GDM1 (cell line): ENCODE measurements around the gene DCP1B.

ENCODE experiments used
- DNase-seq: peaks from one replicate; lab custom pipeline; 2025; lab: John Stamatoyannopoulos, UW

DCP1B gene

DNA sequence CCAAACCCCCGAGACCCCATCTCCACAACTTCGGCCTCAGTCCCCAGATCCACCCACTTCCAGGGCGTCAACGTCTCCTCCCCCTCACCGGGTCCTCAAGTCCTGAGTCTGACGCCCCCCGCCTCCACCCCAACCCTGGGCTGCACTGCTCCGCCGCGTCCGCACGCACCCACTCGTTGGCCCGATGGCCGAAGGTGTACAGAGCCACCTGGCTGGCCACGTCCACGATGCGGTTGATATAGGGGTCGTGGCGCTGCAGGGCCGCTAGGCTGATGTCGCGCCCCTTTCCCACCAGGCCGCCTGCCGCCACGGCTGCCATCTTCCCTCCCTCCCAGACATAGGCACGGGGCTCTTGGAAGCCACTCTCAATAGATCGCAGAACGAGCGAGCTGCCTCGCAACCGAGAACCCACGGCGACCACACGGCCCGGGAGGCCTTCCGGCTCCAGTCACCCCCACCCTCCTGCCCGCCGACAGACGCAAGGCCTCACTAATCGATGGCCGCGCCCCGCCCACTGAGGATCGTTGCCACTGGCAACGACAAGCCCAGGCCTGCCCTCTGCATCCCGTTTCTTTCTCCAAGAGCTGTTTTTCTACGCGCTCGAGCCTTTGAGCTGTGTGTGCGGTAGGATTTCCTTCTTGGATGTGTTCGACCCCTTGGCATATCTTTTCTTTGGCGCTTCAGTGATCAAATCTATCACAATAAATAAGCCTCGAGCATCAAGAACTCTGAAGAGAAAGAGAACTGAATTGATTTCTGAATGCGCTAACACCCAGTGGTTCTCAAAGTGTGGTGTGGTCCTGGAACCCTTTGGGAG, at the start of gene DCP1B:
TSS of gene DCP1B (minus strand) at position 345 of the 817 bp plus-strand sequence. CDS start at position 319, 26 bp downstream.
- DNase-seq = peak; percentile 97

DNA sequence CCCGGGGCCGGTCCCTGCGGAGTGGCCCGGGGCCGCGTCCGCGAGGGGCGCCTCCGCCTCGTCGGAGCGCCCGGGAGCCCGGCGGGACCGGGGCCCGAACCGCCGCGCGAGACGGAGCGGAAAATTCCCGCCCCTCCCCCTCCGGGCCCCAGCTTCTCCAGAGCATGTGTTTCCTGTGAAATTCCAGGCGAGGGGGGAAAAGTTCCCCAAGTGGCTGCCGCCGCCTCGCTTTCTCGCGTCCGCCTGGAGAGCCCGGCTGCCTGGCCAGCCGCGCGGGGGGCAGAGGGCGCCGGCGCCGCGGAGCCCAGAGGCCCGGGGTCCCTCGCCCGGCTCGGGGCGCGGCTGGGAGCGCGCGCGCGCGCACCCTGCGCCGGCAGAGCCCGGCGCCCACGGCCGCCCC, 49.4 kb upstream of the DCP1B start:
- DNase-seq = no peak

DNA sequence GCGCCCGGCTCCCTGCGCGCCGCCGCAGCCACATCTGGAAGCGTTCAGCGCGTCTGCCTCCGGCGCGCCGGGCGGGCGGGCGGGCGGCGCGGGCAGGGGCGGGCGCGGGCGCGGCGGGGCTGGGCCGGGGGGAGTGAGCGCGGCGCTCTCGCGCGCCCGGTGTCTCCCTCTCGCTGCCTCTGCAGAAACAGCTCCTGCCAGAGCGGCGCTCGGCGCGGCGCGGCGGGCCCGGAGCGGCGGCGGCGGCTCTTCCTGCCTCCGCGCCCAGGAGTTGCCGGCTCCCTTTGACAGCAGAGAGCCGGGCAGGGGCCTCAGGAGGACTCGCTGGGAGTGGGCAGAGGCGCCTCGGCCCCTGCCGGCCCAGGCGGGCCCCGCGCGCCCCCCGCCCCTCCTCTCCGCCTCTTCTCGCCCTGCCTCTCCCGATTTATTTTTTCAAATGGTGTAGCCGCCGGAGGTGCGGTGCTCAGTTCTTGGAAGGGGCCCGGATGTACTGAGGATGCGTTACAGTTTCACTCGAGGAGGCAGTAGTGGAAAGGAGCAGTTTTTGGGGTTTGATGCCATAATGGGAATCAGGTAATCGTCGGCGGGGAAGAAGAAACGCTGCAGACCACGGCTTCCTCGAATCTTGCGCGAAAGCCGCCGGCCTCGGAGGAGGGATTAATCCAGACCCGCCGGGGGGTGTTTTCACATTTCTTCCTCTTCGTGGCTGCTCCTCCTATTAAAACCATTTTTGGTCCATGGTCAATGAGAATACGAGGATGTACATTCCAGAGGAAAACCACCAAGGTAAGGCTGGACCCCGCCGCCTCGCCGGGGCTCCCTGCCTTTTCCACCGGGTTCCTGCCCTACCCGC, 48.8 kb upstream of the DCP1B start, which contains the start of gene CACNA1C:
TSS of gene CACNA1C (plus strand) at position 162 of the 853 bp plus-strand sequence. CDS start at position 738, 576 bp downstream.
- peak; percentile 23 for DNase-seq

DNA sequence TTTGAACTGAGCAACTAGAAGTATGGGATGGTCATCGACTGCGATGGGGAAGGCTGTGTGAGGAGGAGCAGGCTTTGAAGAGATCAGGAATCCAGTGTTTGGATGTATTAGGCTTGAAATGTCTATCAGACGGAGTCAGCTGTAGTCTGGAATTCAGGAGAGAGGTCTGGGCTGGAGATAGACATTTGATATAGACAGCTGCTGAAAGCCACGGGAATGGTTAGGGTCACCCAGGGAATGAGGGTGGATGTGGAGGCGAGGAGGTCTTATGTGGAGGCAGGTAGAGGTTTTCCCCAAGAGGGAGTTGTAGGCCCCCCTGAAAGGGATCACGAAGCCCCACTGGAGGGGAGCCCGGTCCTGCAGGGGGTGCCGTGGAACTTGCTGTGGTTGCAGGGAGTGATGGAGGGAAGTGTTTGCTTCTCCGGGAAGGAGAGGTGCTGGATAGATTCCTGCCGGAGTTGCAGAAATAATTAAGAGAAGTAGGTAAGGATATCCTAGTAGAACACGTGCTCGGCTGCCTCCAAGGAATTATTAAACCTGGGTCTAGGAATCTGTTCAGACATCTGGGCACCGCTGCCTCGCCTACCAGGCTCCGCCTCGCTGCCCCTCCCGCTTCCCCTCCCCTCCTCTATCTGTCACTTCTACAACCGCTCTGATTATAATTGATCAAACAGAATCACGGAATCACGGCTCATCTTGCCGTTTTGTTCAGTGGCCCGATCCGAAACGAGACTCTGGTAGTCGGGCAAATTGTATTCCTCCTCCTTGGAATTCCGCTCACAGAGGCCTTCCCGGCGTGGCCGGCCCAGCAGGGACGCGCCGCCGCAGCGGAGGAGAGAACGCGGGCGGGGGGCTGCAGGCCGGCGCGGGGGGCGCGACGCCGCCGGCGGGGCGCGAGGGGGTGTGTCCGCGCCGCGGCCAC, 47.7 kb upstream of the DCP1B start:
- DNase-seq = no peak

DNA sequence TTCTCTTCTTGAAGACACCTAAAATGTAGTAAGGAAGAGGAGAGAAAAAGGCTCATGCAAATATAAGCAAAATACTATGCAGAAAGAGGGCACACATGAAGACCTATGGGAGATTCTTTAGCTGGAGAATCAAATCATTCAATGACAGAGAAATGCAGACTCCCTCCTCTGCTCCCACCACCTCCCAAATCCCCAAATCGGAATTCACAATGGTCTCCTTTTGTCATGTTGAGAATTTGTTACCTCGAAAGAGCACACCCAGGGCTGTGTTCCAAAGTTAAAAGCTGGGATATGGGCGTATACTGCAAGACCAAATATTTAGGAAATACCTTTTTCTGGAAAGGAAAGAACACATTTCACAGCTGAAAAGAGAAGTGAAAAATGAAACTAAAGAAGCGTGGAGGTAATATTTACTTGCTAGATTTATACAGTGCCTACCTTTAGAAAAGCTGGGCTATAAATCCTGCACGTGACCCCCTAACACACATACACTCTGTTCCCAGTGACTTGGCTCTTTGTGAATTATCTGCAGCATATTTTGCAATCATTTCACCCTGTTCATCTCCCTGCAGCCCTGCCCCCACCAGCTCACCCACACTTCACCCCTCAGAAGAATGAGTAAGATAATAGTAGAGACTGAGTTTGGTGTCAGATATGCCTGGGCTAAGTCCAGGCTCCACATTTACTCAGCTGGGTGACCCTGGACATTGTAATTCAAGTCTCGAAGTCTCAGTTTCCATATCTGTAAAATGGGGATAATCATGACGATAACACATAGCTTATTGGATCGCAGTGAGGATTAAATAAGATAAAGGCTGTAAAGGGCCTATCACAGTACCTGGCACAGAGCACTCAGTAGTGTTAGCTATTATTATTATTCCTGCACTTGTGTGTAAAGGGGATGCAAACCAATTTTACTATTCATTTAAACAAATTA, 45.6 kb upstream of the DCP1B start:
- DNase-seq = no peak

DNA sequence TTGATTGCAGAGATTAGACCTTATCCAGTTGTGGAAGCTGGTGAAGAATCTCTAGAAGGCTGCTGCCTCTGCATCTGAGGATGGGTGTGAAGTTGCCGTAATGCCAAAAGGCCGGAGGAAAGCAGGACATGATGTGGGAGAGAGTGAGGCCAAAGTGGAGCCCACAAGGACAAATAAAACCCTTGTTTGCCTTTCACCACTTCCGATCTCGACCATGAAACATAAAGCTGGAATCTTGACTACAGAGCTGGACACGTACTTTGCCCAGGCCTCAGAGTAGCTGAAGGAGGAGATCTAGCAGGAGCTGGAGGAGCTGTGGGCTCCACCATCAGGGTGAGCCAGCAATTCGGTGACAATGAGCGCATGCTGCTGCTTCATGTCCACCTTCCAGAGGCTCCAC, 43.5 kb upstream of the DCP1B start:
- DNase-seq = no peak

DNA sequence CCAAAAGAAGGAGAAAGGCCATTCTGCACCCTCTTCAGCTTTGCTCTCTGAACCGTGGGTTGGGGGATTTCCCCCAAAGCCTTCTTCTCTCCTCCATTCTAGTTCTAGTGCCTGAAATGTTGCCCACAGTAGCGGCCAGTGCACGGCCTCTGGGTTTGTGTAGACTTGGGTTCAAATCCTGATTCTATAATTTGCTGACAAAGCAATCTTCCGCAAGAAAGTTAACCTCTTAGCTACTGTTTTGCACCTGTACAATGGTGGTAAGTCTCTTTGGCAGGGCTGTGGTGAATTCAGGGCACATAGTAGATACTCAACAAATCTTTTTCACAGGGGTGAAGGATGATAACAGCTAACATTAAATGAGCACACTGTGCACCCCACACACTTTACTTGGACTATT, 42.7 kb upstream of the DCP1B start:
- no peak for DNase-seq

DNA sequence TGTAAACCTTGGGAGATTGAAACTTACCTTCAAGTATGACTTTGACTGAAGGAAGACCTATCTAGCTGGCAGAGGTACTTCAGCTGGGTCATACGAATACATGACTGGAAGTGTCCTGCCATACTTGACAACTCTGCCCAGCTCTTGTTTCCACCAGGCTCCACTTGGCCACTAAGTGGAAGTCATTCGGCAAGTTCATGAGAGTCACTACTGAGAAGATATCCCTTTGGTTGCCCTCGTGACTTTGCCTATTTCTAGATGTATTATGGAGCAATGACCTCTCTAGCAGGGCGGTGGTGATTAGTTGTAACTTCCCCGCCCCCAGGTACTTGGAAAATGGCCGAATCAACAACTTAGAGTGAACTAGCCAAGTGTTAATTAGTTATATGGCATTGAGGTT, 39.9 kb upstream of the DCP1B start:
- no peak for DNase-seq

DNA sequence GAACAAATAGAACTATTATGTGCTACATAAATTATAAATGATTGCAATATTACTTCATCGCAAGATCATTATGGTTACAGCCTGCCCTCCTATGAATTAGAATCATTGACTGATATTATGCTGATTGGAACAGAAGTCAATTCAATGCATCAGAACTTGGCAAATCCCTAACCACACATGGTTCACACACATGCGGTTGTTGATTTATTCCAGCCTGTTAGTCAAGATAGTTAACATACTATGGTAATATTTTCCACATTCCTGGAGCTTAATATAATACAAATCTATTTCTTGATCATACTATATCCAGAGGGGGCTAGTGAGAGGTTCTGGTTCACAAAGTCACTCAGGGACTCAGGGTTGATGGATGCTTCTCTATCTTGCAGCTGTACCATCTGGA, 38.8 kb upstream of the DCP1B start:
- DNase-seq = no peak

DNA sequence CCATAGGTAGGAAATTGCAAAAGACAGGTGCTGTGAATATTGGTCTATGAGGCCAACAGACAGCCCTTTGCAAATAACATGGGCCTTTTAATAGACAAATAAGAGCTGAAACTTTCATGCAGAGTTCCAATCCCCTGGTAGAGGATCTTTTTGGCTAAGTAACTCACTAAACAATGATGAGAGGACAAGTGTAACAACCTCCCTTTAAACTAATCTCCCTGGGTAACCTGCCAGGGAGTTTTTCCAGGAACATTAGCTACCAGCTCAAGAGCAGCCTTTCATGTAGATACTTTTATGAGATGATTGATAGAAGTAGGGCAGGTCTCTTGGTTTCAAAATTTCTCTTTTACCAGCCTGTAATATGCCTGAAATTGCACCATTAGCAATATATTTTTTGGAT, 34.8 kb upstream of the DCP1B start:
- DNase-seq = no peak

DNA sequence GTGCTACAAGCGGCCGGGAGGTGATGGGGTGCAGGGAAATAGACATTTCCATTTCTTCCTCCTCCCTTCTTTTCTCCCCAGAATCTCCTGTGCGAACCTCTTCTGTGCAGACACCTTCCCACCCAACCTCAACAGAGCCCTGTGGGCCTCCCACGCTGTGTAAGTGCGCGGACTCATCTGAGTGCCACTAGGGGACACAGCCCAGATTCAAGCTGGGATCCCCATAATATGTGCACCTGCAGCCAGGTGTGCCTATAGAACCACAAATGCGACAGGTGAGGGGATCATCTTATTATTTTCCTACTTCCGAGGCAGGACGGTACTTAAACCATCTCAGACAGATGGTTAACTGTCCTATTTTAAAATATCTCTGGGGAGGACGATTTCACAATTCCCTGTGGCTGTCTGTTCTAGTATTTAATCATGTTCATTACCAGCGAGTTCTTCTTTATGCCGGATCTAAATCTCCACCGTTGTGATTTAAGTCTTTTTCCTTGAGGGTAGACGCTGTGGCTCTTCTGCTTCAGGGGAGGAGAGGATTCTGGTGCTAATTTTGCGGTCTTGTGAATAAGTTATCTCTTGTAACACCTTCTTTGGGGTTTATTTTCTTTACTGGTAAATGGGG, 31.3 kb upstream of the DCP1B start:
- no peak for DNase-seq

DNA sequence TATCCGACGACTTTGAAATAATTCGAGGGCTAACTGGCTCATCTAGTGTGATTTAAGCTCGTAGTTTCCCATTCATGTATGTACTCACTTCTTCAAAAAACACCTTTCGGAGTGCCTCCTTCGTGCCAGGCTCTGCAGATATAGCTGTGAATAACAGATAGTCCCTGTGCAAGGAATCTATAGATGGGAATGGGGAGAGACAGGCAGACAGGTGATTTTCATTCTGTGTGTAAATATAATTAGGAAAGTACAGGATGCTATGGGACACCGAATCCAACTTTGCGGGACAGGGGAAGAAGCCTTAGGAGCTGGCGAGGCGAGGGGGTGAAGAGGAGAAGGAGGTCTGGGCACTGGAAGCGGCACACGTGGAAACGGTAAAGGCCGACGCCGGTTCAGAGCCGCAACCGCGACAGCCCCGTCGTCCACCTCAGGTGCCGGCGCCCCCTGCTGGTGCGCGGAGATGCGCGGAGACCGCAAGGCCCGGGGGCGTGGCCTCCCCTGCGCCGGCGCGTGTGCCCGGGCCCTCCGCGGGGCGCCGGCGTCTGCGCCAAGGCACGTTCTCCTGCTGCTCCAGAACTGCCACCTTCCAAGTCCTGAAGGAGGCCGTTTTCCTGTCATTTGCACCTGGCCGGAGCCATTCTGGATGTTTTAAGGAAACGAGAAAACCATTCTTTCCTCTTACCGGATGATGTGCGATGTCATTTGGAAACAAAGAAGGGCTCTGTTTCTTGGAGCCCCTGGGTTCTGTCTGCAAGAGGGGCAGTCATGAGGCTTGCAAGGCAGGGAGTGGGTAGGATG, 30.6 kb upstream of the DCP1B start:
- DNase-seq = peak; percentile 75

DNA sequence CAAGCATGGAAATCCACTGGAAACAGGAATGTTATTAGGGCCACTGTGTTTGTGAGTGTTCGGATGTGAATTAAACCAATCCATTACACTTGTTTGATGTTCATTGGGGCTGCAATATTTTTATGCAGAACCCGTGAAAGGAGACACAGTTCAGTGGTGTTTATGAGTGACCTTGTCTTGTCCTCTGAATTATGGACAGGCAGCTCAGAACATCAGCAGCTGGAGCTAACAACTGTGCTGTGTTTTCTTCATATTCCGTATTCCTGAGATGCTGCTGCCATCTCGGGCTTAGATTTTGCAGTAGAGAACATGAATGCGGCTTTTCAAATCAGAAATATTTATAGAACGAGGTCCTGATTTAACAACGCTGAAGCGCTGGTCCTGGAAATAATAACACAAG, 28.2 kb upstream of the DCP1B start:
- no peak for DNase-seq

DNA sequence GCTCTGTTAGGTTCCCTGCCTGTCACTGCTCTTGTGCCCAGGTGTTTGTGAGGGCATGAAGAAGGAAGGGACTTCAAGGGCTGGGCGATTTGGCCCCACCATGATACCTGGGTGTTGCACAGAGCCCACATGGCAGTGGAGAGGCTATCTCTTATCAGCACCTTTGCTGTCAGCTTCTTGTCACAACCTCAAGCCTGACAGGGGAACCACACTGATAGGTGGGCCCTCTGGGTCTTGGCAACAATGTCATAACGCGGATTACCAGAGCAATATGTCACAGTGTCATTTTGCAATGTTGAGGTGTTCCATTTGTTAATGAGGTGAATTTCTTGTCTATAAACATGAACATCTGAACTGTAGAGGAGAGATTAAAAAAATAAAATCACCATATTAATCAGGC, 25.6 kb upstream of the DCP1B start:
- DNase-seq = no peak

DNA sequence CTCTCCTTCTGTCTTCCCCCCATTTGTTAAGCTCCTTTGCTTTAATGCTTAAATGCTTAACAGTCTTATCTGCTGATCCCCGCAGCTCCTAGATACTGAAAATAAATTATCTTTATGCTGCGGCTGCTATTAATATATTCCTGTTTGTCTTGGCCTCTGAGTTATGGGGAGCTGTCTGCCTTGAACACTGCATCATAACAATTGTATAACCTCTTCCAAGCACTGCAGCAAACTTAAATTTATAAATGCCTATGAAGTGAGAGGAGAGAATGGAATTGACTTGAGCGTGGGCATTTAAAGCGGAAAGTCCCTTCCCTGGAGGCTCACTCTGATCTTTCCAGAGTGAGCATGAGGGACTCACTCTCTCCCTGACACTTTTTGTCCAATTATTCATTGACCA, 23.1 kb upstream of the DCP1B start:
- no peak for DNase-seq

DNA sequence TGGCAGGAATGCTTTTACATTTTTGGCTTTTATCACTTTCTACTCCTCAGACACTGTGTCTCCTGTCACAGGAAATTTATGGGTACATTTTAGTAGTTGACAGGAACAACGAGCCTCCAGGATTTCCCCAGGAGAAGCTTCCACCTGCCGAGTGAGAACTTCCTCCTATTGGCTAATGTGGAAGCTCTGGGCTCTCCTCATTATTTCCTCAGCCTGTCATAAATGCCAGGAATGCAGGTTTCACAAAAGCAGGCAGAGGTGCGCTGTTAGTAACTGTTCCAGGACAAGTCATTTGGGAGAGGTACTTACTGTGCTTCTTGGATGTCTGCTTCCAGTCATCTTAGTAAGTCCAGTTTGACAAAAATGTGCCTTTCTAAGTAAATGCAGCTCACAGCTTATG, 19.1 kb upstream of the DCP1B start:
- no peak for DNase-seq

DNA sequence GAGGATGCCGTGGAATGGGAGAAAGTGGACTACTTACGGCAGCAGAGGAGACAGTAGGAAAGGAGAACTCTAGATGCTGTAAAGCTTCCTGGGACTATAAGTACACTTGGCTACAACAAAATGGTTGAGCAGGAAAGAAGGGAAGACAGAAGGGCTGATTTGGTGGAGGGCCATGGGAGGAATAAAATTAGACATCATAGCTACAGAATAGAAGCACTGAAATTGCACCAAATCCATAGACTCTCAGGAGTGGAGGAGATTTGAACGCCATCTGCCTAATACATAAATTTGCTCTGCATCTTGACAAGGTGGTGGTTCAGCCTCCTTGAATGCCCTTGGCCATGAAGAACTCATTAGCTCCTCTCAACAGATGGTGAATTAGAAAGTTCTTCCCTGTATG, 16.3 kb upstream of the DCP1B start:
- no peak for DNase-seq

DNA sequence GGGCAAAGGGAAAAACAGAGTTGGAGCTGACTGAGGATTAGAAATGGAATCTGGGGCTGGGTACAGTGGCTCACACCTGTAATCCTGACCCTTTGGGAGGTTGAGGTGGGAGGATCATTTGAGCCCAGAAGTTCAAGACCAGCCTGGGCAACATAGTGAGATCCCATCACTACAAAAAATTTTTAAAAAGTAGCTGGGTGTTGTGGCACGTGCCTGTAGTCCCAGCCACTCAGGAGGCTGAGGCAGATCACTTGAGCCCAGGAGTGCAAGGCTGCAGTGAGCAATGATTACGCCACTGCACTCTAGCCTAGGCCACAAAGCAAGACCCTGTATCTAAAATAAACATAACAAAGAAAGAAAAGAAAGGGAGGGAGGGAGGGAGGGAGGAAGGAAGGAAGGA, 14.9 kb upstream of the DCP1B start:
- DNase-seq = no peak

DNA sequence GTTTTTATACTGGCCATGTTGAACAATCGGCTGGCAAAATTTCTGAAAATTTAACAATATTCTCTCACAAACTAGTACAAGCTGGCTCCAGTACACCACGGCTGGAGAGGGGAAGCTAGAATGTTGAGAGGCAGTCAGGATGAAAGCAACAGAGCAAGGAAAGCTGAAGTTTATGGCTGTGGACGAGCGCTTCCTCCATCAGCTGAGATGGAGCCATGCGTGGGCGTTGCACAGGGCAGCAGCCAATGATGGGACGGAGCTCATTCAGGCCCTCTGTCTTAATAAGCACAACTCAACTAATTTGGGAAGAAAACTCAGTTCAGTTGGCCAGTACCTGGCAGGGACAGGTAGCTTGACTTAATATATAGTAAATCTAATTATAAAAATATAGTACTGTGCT, 14.1 kb upstream of the DCP1B start:
- DNase-seq = no peak
